Activated T-cell treated with anti-CD3 and anti-CD28 coated beads for 24 hours (primary cell): ENCODE results near the gene ZBTB18.
"Not testable (repeated sequence)": the region's sequence is repeated elsewhere in the genome, so short reads cannot be mapped to it uniquely, and the experiment has no call there.

Source experiments
- DNase-seq: peaks from one replicate; pipeline ENCODE4 v3.0.0-alpha.2; 2020; ENCODE audit warnings: low read depth

ZBTB18 gene

DNA sequence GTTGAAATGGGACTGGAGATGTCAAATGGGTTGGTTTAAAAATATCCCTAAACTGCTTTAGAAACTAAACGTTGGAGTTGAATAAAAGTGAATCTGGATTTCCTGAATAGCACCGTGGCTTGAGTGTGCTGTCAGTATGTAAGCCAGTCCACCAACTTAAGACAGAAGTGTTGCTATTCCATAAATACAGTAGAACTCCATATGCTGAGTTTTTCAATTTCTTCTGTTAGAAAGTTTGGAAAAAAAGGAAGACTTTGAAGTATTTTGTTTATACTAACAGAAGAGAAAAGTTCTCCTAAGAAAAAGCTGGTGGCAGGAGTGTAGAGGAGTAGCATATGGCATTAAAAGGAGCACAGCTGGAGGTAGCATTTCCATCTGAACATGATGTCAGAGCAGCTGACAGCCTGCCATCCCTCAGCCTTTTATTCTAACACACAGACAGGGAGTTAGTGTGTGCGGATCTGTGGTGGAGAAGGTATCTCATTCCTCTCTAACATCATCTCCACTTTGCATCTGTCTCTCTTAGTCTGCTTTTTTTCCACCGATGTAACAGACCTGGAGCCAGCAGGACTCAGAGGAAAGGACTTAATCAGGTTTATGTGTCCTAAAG is at the start of gene ZBTB18:
Gene ZBTB18 (plus strand): TSS at position 449 of the 610 bp plus-strand sequence. CDS start 149 bp downstream, at position 598.
- DNase-seq = no peak

DNA sequence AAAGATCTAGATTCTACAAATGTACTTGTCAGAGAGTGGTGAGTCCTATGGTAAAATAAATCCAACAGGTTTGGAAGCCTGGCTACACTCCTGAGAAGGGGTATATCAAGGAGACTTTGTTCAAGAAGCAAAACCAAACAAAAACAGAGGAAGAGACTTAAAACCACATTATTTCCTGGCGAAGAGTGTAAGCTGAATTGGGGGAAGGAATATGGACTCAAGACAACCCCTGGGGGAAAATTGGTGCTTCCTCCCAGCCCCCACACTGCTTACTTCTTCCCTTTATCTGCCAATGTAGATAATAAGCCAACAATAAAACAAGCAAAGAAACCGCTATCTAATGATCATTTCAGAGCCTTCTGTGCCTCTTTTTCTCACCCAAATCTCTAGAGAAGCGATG is 48.4 kb upstream of the ZBTB18 start:
- DNase-seq = no peak

DNA sequence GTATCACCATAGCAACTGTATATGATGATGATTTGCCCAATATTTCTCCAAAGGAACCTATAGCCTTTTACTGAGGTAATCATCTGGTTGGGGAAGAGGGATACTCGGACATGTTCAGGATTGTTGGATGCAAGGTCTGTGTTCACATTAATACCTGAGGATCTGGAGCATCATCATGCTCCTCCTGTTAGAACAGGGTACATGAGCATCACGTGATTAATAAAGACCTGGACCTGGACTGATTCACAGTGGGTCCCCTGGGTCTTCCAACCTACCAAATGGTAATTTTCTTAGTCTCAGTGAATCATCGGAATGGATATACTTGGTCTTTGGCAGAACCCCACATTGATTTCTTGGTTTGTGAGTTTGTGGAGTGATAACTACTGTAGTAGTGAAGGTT is 45.6 kb upstream of the ZBTB18 start:
- DNase-seq = no peak

DNA sequence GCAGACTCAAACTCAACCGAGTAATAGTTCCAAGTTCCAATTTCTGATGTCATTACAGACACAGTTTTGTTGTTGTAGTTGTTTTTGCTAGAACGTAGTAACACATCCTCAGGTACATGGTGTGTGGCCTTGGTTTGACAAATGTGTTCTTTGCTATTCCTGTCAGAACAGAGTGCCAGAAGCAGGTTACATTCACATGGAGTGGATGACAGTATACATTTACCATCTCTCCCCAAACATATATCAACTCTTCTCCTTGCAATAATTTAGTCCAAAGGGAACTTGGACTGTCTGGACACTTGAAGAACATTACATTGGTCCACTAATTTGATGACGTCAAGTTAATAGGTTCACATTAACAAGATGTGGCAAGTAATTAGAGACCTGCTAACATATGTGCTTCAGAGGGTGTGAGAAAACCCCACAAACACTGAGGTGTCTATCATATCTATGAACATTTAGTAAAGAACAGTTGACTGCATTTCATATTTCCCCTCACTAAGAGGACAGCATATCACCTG is 44.6 kb upstream of the ZBTB18 start:
- DNase-seq = no peak

DNA sequence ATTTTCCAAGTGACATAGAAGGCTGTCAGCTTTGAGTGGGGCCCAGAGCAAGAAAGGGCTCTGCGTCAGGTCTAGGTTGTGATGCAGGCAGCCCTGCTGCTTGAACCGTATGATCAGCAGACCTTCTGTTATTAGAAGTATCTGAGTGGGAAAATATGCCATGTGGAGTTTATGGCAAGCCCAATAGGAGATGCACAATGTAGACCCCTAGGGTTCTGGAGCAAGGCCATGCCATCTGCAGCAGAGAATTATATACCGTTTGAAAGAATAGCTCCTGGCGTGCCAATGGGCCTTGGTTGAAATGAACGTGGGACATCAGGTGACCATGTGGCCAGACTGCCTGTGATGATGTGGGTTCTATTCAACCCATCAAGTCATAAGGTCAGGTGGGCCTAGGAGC is 44.1 kb upstream of the ZBTB18 start:
- DNase-seq = no peak

DNA sequence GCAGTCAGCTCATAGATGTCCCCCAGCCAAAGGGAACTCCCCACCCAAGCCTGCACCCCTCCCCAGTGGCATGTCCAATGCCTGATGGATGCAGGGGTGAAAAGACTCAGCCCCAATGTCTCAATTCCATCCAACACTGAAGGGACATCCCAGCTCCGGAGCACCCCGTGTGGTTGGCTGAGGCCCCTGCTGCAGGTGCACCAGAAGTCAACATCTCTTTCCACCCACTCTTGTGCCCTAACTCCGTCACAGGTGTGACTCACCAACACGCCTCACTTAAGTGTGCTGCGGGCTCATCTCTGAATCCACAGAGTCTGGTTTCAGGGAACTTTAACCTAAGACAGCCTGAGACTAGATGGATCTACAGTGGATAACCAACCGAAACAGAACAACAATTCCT is 40.9 kb upstream of the ZBTB18 start:
- DNase-seq = peak; percentile 37

DNA sequence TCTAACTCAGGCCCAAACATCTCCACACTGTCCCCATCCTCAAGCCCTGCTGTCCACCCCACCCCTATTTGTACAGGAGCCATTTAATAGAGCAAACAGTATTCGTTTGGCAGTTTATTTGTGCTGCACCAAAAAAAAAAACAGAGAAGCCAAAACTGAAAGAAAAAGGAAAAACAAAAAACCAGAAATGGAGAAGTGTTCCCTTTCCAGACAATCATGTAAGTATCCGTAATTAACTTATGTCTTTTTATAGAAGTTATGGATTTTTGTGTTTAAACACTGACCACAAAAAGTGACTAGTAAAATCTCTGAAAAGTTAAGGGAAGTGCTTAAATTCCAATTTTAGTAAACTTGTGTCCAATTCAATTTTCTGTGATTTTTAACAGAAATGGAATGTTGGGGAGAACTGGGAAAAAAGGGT is 40.4 kb upstream of the ZBTB18 start:
- no peak for DNase-seq

DNA sequence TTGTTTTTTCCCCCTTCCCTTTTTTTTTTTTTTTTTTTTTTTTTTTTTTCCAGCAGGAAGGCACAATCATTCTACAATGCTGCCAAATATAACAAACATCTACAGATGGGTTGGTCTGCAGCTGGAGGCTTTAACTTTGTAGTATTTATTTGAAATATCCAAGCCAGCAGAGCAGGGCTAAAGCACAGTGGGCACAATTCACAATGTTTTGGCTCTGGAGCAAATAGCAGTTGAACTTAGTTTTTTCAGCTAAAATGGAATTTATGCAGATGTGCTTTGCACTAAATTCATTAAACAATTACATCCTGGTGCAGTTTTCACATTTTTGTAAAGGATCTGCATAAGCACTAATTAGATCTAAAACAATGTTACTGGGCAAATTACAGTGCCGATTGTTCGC is 39.8 kb upstream of the ZBTB18 start:
- DNase-seq = no peak

DNA sequence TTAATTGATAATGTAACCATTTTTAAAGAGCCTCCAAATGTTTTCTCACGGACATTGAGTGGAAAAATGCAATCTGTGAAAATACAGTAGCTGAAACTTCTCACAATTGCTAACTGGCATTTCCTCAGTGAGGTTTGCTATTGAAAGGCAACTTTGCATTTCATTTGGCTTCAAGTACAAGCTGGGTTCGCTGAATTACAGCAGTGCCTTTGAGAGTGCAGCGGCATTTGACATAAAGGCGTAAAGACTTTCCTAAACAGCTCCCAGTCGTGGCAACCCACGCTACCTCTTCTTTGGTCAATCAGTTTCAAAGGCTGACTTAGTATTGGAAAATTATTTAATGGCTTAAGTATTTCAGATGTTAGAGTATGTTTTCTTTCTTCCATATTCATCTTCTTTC is 39.3 kb upstream of the ZBTB18 start:
- no peak for DNase-seq

DNA sequence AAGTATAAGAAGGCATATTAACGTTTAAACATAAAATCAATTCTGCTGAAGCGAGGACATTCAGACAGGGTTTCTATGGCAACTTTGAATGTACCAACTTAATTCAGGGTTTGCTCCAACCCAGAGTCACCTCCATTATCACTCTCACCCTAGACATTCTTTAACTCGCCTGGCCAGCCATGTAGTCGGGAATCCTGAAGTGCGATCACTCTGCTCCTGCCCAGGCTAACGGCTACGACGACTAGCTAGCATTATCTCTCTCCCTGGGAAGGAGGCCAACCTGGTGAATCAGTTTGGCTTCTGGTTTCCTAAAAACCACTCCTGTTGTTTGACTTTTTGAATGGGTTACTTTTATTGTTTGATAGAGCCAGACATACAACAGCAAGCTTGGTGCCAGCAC is 38.9 kb upstream of the ZBTB18 start:
- no peak for DNase-seq

DNA sequence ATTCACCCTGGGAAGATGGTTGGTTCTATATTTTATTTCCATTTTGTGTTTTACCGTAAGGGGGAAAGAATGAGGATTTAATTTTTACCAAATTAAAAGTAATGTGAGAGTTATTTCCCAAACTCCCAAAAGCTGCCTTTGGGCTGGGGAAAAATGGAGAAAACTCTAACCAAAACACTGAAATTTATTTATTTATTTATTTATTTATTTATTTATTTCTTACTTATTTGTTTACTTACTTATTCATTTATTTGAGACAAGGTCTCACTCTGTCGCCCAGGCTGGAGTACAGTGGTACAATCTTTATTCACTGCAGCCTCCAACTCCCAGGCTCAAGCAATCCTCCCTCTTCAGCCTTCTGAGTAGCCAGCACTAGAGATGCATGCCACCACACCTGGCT is 38.0 kb upstream of the ZBTB18 start:
- no peak for DNase-seq

DNA sequence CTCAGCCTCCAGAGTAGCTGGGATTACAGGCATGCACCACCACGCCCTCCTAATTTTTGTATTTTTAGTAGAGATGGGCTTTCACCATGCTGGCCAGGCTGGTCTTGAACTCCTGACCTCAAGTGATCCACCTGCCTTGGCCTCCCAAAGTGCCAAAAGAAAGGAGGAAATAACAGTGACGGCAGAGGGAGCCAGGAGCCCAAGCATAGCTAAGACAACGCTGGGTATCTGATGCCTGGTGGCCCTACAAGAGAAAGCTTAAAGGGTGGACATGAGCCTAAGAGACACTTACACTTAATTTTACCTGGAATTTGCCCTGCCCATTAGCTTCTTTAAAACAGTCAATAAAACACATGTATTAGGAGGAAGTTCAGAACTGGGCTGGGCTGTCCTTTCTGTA is 36.2 kb upstream of the ZBTB18 start:
- not testable (repeated sequence) for DNase-seq

DNA sequence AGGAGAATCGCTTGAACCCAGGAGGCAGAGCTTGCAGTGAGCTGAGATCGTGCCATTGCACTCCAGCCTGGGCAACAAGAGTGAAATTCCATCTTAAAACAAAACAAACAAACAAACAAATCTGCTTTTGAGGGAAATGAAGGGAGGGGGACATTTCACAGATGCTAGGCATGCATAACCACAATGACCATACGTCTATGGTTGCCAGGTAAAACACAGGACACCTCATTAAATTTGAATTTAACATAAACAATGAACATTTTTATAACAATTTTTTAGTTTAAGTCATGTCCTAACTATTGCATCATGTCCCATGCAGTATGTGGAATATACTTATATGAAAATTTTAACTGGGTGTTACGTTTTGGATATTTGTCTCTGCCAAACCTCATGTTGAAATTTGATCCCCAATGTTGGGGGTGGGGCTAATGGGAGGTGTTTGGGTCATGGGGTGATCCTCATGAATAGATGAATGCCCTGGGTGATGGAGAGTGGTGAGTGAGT is 31.0 kb upstream of the ZBTB18 start:
- DNase-seq = no peak

DNA sequence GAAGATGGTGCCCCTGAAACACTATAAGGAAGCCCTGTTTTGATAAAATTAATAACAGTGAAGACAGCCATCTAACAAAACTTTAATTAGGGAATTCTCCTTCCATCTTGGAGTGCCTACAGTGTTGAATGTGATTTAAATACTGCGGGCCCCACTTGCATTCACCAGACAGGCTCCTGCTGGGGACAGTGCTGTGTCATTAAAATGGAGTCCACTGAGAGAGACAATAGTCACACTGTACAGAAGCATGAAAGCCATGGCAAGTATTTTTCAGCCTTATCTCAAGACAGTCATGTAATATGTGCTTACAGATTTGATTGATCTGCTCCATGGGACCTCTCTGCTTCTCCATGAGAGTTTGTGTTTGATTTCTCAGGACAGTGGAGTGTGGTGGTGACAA is 29.7 kb upstream of the ZBTB18 start:
- DNase-seq = no peak

DNA sequence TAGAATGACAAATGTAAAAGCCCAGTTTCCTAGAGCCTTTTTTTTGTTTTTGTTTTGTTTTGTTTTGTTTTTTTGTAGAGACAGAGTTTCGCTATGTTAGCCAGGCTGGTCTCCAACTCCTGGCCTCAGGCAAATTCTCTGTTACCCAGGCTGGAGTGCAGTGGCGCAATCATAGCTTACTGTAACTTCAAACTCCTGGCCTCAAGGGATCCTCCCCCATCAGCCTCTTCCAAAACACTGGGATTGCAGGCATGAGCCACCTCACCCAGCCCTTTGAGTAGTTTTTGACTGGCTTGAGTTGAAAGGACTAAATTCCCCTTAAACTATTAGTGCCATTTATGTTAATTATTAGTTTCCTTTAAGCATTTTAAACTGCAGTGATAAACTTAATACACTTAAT is 28.8 kb upstream of the ZBTB18 start:
- no peak for DNase-seq

DNA sequence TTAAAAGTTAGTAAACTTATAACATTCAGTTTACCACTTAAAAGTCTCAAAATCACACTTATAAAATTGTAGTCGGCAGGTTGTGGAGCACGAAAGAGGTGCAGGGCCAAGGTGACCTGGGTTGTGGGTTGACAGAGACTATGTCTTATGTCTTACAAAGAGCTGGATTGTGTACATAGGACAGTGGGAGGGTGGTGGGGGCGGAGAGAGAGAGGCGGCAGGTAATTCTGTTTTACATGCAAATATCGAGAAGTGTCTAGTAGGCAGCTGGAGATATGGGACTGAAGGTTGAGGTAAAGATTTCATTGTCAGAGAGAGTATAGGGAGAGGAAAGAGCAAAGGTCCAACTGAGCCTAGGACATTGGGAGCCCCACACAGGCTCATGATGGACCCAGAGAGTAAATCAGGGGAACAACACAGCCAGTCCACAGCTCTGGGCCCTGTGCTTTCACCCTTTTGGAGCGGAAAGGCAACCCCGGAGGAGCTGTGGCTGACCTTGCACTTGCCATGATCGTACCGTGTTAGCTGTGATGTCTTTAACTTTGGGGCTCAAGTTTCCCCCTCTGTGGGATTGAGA is 28.1 kb upstream of the ZBTB18 start:
- DNase-seq = no peak

DNA sequence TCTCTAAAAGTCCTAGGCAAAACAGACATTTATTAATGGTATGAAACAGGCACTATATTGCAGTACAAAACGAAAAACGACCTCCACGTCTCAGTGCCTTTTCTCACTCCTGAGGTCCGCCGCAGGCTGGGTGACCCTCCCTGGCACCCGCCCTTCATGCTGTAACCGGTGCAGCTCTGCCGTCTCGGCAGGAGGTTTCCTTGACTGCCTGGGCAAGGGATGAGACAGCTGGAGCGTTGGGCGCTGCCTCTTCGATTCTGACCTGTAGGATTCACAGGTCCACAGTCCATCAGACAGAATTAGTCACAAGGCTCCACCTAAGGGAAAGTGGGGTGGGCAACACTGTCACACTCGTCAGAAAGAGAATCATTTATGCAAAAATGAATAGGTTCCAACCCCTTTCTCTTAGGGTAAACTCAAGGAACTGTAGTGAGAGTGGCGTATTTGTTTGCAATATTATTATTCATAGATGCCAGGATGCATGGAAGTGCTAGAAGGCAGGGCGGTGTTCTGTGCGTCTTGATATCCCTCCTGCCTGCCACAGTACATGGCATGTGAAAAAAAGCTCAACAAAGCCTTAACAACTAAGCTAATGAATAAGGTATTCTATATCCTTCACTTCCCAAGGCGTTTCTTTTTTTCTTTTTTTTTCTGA is 23.5 kb upstream of the ZBTB18 start:
- DNase-seq = no peak

DNA sequence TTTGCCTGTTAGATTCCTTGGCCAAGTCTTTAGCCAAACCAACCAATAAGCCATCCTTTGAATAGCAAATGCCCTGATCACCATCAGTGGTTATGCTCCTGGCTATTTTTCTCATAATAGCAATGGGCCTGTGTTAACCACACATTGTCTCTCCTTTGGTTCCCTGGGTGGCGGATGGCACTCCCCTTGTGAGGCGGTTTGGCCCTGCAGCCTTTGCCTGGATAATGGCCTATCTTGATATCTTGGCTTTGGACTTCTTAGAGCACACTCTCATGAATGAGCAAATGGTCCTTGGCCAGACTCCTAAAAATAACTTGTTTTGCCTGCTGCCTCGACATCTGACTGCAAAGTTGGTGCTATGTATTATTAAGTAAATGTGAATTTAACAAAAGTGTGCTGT is 22.4 kb upstream of the ZBTB18 start:
- no peak for DNase-seq

DNA sequence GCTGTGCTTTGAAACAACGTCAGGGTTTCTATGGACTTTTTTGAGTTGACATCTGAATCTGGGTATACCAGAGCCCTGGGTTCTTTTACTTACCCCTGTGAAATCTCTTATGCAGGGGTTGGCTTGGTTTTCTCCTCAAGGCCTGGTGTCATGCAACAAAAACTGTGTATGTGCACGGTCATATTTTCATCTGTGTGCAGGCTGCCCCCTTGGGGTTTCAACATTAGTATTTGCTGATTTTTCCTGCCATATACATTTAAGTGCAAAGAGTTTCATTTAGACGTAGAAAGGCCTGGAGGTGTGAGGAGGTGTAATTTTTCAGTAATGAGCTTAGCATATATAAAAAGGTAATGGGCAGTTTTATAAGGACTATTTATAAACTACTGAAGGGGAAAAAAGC is 22.0 kb upstream of the ZBTB18 start:
- no peak for DNase-seq

DNA sequence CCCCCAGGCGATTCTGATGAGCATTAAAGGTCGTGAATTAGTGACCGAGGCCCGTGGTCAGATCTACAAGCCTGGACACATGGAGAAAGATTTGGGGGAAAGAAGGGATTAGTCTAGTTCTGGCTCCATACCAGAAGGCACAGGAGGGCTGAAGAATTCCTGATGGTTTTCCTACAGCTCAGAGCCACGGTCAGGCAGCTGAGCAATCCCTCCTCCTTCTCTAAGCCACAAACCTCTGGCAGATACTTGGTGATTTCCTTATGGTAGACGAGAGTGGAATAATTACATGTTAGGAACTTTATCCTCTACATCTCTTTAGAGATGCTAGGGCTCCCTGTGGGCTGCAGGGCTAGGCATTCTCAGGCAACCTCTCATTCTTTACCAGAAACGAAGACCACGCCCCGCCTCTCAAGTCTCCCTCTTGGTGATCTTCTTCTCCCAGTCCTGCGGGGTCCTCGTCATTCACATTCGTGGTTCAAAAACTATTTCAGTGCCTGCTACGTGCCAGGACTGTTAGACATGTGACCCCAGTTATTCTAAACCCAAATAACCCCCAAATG is 20.5 kb upstream of the ZBTB18 start:
- no peak for DNase-seq

DNA sequence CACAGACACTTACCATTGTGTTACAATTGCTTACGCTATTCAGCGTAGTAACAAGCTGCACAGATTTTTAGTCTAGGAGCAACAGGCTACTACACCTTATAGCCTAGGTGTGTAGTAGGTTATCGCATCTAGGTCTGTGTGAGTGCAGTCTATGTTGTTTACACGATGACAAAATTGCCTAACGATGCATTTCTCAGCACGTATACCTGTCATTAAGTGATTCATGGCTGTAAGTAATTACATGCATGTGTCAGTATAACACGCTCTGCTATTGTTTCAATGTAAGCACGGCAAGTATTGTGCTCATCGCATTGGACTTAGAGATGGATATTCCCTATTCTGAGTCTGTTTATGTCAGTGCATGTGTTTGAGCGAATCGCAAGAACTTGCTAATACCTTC is 15.7 kb upstream of the ZBTB18 start:
- DNase-seq = no peak

DNA sequence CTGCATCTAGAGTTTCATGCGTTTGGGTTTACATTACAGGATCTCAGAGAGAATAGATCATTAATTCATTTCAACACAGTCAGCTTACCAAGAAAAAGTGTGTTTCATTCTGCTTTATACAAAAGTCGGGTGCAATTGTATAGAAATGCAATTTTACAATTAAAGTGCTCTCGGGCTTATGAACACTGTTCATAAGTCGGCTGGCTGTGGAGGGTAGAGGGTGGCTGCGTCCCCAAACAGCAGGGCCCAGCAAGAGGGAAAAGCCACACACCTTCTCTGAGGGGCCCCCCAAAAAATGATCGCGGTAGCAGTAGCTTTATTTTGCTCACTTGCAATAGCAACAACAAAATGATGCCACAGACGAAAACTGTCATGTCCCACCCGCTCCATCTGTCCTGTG is 13.8 kb upstream of the ZBTB18 start:
- no peak for DNase-seq

DNA sequence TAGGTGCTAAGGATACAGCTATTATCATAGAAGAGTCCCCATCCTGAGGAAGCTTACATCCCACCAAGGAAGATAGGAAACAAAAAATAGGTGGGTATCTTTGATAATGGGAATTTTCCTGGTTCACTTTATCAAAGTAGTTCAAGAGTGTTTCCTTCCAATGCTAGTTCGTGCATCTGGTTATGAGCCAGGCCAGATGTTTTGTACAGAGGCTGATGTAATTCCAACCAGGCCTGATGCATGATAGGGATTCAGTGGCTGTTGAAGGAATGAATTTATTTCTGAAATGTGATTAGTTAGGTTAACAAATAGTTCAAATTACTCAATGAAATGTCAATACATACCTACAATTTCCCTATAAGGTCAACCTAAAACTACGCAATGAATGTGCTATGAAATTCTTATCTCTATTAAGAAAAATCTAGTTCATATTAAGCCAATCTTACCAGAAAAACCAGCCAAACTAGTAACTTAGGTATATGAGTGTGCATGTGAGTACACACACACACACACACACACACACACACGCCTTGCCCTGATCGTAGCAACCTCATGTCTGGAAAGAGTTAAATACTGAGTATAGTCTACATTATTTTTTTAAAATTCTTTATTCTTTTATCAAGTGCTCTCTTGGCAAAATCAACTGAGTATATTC is 9.5 kb upstream of the ZBTB18 start:
- no peak for DNase-seq
